PC-9 (cell line): Measurements from ENCODE around the gene SETD3.

Experiments
- CTCF ChIP-seq: fragments of 200-600 bp; sonication (generic); conservative IDR thresholded peaks from 2 replicates; pipeline ENCODE4 v1.6.1; 2017; ENCODE audit warnings: mixed run types, antibody characterized with exemption, mild to moderate bottlenecking, moderate library complexity
- EZH2 ChIP-seq: fragments of 200-600 bp; sonication (generic); IDR thresholded peaks from 2 replicates; pipeline ENCODE4 v1.8.0; 2017; ENCODE audit warnings: antibody characterized with exemption, low read depth

- TF ChIP-seq CTCF (no peak), EZH2 (no peak)
Observed at GRCh38 chr14:99382071-99382470, 98.6 kb downstream of the SETD3 start.
